HepG2 (cell line): ENCODE data around the gene SERHL2. TPM values are rescaled to one million over a fixed set of nuclear protein-coding genes. Genes with fewer than 3 reads are reported as not detected.

Experiments
- BATF2 ChIP-seq: sonication (generic); formaldehyde crosslinking; IDR thresholded peaks from 2 replicates; pipeline ENCODE4 v1.8.0; 2022; ENCODE audit warnings: mild to moderate bottlenecking, missing genetic modification reagents, moderate library complexity
- CTCF ChIP-seq: sonication (generic); formaldehyde crosslinking; IDR thresholded peaks from 2 replicates; pipeline ENCODE4 v1.5.0; 2020; ENCODE audit warnings: mild to moderate bottlenecking, missing genetic modification reagents, moderate library complexity
- HIC2 ChIP-seq: sonication (generic); formaldehyde crosslinking; IDR thresholded peaks from 2 replicates; pipeline ENCODE4 v1.9.0; 2022; ENCODE audit warnings: low read depth, missing genetic modification reagents
- IRF1 ChIP-seq: sonication (generic); formaldehyde crosslinking; IDR thresholded peaks from 2 replicates; pipeline ENCODE4 v1.4.0; 2020; ENCODE audit warnings: low read depth, mild to moderate bottlenecking, missing genetic modification reagents
- MYPOP ChIP-seq: sonication (generic); formaldehyde crosslinking; IDR thresholded peaks from 2 replicates; pipeline ENCODE4 v1.8.1; 2023; ENCODE audit warnings: mild to moderate bottlenecking, moderate library complexity, missing genetic modification reagents
- PBX3 ChIP-seq: sonication (generic); formaldehyde crosslinking; IDR thresholded peaks from 2 replicates; pipeline ENCODE4 v1.8.1; 2023; ENCODE audit warnings: missing genetic modification reagents, inconsistent platforms, borderline replicate concordance
- PPARG ChIP-seq: conservative IDR thresholded peaks from 2 replicates; pipeline ENCODE4 v1.6.1; 2016; ENCODE audit warnings: missing biosample characterization, missing genetic modification reagents
- REL ChIP-seq: sonication (generic); formaldehyde crosslinking; conservative IDR thresholded peaks from 2 replicates; pipeline ENCODE4 v1.8.0; 2022; ENCODE audit warnings: mild to moderate bottlenecking, missing genetic modification reagents, moderate library complexity
- RXRA ChIP-seq: sonication (generic); formaldehyde crosslinking; IDR thresholded peaks from 2 replicates; pipeline ENCODE4 v1.5.1; 2020; ENCODE audit warnings: missing genetic modification reagents
- STAT5B ChIP-seq: sonication (generic); formaldehyde crosslinking; IDR thresholded peaks from 2 replicates; pipeline ENCODE4 v1.4.0; 2020; ENCODE audit warnings: missing genetic modification reagents
- THAP7 ChIP-seq: sonication (generic); formaldehyde crosslinking; IDR thresholded peaks from 2 replicates; pipeline ENCODE4 v1.8.1; 2023; ENCODE audit warnings: mild to moderate bottlenecking, missing genetic modification reagents
- THAP8 ChIP-seq: sonication (generic); formaldehyde crosslinking; IDR thresholded peaks from 2 replicates; pipeline ENCODE4 v1.5.1; 2020; ENCODE audit warnings: missing genetic modification reagents, mild to moderate bottlenecking, borderline replicate concordance
- ZNF10 ChIP-seq: sonication (generic); formaldehyde crosslinking; IDR thresholded peaks from 2 replicates; pipeline ENCODE4 v1.4.0; 2020; ENCODE audit warnings: mild to moderate bottlenecking, low read depth, missing genetic modification reagents, borderline replicate concordance
- ZNF362 ChIP-seq: sonication (generic); formaldehyde crosslinking; IDR thresholded peaks from 2 replicates; pipeline ENCODE4 v1.4.0; 2020; ENCODE audit warnings: missing genetic modification reagents, mild to moderate bottlenecking, borderline replicate concordance
- ZNF775 ChIP-seq: sonication (generic); formaldehyde crosslinking; IDR thresholded peaks from 2 replicates; pipeline ENCODE4 v1.4.0; 2020; ENCODE audit warnings: missing genetic modification reagents, mild to moderate bottlenecking, moderate library complexity, borderline replicate concordance
- ZNF782 ChIP-seq: sonication (generic); formaldehyde crosslinking; IDR thresholded peaks from 2 replicates; pipeline ENCODE4 v1.4.0; 2020; ENCODE audit warnings: missing genetic modification reagents, mild to moderate bottlenecking, borderline replicate concordance
- polyA plus RNA-seq, 8 experiments: library from polyadenylated mRNA; depleted of rRNA in 3 of 8; stranded (reverse) in 7 of 8; unstranded in 1 of 8; fragments of >200 nt; fragmentation: Illumina TruSeq in 4 of 8; extraction: Trizol in 4 of 8; gene quantifications; 2 replicates each; pipeline versions ENCODE4 v1.2.1 to v1.2.3, GENCODE V29; 2011 to 2016; ENCODE audit warnings: low read depth in 4 of 8, missing spikeins in 1 of 8, mixed read lengths in 1 of 8; ENCODE audit not compliant: insufficient read depth in 1 of 8
- total RNA-seq, 5 experiments: library from RNA; depleted of rRNA; stranded (reverse); fragments of >200 nt; fragmentation: Illumina TruSeq; extraction: Trizol; gene quantifications; 2 replicates each; pipeline ENCODE4 v1.2.3, GENCODE V29; 2016; ENCODE audit warnings: low read depth in 1 of 5

The SERHL2 gene
- total and polyA plus RNA-seq, 2 of the 13 experiments (the other 11 are each of a cell fraction or from before 2014, with no cell fraction given) = 1.0 to 1.8 TPM

GRCh38 chr22:42581762-42582716 is 28.3 kb downstream of the SERHL2 start (continued):
- TF ChIP-seq PPARG (CRISPR knock-in tag) = no peak
- TF ChIP-seq IRF1 = no peak
- no peak for TF ChIP-seq ZNF362 (CRISPR knock-in tag)
- TF ChIP-seq MYPOP (CRISPR knock-in tag) = no peak; the same call in 1 of the 2 replicates
- no peak for TF ChIP-seq CTCF (CRISPR knock-in tag)
- no peak for TF ChIP-seq HIC2 (CRISPR knock-in tag)
- TF ChIP-seq ZNF775 = no peak
- 0 out of 2 replicates have a peak, but pooled peaks have one; percentile 53 for TF ChIP-seq BATF2 (CRISPR knock-in tag)
- no peak for TF ChIP-seq REL (CRISPR knock-in tag)
- TF ChIP-seq THAP7 (CRISPR knock-in tag) = no peak
- TF ChIP-seq STAT5B (CRISPR knock-in tag) = no peak
- no peak for TF ChIP-seq PBX3 (CRISPR knock-in tag)
- no peak for TF ChIP-seq ZNF782
- TF ChIP-seq ZNF10 (CRISPR knock-in tag) = no peak
- TF ChIP-seq THAP8 (CRISPR knock-in tag) = 0 out of 2 replicates have a peak, but pooled peaks have one; percentile 38
- TF ChIP-seq RXRA (CRISPR knock-in tag) = no peak
